ENCODE measurements around the gene MAP3K3.

Gene MAP3K3

GRCh38 chr17:63694229-63694949, 72.2 kb downstream of the MAP3K3 start:
- peak in 1 of 5 experiments; percentile 48 for DNase-seq

DNA sequence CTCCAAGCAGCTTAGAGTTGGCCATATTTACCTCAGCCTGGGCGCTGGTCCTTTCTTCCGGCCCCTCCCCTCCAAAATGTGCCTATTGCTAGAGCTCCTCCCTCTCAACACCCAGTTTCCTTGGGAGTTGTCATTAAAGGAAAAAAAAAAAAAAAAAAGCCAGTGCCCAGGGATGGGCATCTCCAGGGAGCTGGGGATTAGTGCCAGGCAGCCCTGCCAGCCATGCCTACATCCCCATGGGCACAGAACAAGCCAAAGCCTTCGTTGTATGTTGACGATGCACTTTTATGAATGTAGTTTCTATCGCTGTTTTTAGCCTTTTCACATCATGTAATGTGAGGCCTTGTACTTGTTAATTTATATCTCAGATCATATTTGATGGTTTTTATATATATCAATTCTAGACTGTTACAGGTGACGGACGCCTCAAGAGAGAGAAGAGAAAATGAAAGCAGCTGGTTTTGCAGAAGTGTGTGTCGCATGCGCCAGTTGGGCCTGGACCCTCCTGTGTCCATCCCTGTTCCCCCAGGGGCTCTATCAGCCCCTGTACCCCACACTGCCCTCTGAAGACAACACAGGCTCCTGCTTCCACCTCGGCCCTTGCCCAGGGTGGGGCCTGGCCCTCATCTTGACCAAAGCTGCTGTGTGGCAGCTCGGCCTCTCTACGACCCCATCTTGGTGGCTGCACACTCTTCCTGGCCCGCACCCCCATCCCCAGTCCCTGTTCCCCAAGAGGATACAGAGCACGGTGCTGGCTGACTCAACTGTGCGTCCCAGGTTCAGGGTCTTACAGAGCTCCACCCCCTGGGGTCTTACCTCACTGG, 72.9 kb downstream of the MAP3K3 start:
- peak in 1 of 5 experiments; percentile 42 for DNase-seq

DNA sequence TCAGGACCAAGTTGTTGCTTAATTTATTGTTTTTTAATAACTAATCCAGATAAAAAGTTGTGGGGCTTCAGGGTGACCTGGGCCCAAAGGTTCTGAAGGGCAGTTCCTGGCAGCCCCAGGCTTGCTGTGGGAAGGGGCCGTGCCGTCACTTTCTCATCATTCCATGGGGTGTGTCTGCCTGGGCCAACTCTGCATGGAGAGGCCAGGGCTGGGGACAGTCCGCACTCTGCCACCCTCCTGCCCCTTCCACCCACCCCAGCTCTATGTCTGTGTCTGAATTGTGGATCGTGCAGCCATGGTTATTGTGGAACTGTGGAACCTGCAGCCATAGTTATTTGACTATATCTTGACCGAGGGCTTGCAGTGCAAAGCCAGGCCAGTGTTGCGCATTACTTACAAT, 73.7 kb downstream of the MAP3K3 start:
- DNase-seq = peak in 1 of 5 experiments; percentile 23

- DNase-seq = peak in 1 of 5 experiments; percentile 76
Observed at GRCh38 chr17:63696381-63696961, 74.3 kb downstream of the MAP3K3 start.

GRCh38 chr17:63697341-63698286, 75.4 kb downstream of the MAP3K3 start:
- peak; percentile 55 to 91 (median 77) for DNase-seq

DNA sequence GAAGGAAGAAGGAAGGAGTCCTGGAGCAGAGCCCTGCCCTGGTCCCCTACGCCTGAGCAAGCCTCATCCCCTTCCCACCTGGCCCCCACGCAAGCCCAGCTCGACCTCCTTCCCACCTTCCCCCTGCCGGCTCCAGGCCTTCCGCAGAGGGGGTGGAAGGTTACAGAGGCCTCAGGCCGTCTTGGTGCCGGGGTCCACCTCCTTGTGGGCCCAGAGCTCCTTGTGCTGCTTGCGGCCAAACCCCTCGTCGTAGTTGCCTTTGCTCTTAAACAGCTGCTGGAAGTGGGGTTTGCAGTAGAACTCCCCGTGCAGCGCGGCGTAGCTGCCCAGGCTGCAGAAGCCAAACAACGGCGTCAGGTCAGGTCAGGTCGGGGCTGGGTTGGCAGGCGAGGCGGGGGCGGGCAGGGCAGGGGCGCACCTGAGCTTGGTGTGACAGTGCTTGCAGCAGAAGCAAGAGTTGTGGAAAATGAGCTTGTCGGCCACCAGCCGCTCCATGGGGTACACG, 76.2 kb downstream of the MAP3K3 start:
- peak in 1 of 5 experiments; percentile 63 for DNase-seq

DNA sequence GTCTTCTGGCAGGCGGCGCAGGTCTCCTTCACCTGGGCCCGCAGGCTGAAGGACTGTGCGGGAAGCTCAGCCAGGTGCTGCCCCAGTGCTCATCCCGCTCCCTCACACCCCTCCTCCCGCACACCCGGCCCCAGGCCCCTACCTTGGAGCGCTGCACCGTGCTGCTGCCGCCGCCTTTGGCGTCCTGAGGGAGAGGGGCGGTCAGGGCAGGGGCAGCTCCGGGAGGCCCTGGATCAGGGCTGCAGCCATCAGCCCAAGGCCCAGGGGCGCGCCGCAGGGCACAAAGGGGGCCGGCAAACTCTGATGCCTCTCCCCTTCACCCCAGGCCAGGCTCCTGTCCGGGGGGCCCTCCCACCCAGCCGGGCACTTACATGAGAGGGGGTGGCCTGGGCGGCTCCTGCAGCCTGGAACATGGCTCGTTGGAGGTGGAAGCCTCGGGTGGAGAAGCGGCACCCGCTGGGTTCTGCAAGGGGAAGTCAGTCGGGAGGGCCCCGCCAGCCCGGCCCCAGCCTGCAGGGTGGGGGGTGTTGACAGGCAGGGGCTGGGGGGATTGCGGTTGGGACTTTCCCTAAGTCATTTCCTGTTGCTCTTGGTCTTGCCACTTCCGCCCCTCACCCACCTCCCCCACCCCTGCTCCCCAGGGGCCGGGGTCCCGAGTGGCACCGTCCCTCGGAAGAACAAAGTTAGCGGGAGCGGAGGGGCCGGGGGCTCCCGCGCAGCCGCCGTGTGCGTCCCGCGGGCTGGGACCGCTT, 76.8 kb downstream of the MAP3K3 start:
- peak; percentile 48 to 98 (median 81) for DNase-seq

GRCh38 chr17:63699638-63700527, 77.7 kb downstream of the MAP3K3 start, which contains the start of gene LIMD2:
Gene LIMD2 (minus strand): TSS chr17:63700125. CDS start chr17:63699298, 827 bp downstream.
- DNase-seq = peak; percentile 67 to 91 (median 80)

- DNase-seq = peak in 4 of 5 experiments; percentile 18 to 82 (median 60)
Observed at GRCh38 chr17:63700528-63701455, 78.6 kb downstream of the MAP3K3 start.

DNA sequence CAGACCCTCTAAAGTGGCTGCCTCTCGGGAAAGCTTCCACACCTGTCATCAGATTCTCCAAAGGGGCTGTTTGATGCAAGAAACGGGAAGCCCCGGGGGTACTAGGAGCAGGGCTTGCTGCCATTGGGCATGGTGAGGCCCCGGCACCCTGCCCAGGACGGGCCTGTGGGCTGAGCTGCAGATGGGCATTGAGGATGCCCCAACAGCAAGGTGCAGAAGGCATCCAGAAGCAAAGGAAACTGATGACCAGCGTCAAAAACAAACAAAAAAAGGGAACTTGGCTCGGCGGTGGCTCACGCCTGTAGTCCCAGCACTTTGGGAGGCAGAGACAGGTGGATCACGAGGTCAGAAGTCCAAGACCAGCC, 79.2 kb downstream of the MAP3K3 start:
- no peak for DNase-seq

DNA sequence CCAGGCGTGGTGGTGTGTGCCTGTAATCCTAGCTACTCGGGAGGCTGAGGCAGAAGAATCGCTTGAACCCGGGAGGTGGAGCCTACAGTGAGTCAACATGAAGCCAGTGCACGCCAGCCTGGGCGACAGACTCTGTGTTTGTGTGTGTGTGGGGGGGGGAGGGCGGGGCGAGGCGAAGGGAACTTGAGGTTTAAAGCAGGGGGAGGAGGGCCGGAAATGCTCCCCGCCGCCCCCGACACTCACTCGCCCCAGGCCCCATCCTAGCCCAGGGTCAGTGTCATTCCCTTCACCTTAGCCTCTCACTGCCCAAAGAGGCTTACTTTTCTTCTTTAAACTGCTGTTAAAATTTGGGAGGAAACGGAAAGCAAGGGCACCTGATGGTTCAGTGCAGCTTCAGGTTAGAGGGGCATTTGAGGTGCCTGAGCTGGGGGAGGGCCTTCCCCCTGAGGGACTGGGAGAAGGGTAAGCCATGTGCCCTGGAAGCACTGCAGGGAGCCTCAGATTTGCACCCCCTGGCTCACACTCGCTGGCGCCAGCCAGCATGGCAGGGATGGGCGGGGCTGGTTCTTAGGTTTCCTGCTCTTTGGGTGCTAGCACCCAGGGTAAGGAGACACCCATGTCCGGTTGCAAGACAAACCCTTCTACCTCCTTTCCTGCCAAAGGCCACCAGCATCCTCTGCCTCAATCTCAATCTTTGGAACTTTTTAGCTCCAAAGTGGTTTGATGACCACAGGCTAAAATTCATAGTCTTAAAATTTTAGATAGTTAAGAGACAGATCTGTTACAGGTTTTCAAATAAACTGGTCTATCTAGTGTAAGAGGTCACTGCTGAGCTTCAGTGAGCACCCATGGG, 79.9 kb downstream of the MAP3K3 start:
- DNase-seq = peak; percentile 38 to 96 (median 68)

- peak in 1 of 5 experiments; percentile 47 for DNase-seq
Observed at GRCh38 chr17:63702721-63703015, 80.5 kb downstream of the MAP3K3 start.

DNA sequence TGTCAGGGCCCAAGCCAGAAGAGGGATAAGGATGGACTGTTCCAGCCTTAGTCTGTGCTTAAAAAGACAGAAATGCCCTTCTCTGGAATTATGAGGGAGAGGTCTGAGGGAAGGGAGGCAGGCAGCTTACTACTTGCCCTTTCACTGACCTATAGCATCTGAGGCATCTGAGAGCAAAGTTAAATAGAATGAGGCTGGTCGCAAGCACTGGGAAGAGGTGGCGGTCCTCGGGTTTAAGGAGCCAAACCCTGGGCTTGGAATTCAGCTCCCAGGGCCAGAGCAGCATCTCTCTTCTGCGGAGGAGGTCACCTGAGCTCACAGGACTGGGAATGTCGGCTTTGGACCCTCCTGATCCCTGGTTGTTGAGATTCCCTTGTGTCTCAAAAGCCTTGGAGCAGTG, 80.8 kb downstream of the MAP3K3 start:
- no peak for DNase-seq

DNA sequence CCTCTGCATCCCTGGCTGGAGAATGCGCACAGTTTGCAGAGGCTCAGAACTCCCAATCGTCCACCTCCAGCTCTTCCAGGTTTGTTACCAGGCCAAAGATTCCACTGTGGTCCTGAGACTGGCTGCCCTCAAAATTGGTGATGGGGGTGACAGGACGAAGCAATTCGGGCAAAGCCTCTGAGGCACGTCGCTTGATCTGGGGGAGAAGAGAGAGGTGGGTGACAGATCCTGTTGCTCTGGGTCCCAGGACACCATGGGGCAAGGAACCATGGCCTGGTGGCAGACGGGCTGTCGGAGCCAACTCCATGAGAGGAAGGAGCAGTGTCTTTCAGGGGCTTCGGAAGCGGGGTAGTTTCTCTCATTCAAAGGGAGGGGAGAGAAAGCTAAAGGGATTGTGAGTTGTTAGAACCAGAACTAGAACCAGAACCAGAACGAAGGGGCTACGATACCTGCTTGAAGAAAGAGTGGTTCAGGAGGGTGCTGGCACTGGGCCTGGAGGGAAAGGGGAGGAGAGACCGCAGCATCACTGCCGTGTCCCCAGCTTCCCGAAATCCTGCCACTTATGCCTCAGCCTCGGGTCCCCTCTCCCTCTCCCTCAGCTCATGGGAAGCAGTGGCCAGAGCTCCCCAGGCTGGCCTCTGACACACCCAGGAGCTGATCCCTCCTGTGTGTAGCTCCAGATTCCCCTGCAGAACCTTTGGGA, 81.5 kb downstream of the MAP3K3 start:
- DNase-seq = no peak

- no peak for DNase-seq
Observed at GRCh38 chr17:63704259-63704576, 82.0 kb downstream of the MAP3K3 start.

GRCh38 chr17:63704836-63705235, 82.6 kb downstream of the MAP3K3 start:
- DNase-seq = no peak

GRCh38 chr17:63705657-63706056, 83.4 kb downstream of the MAP3K3 start:
- DNase-seq = no peak

All from T-helper 2 cell (primary cell).